Mammary epithelial cell (primary cell): Measurements from ENCODE around the gene TMEM135.

Experiments used
- CTCF ChIP-seq, 2 donors: IDR thresholded peaks in 1 of 2; conservative IDR thresholded peaks in 1 of 2; 2 replicates each; pipeline ENCODE4 v1.5.1; 2011 to 2012; ENCODE audit warnings: inconsistent platforms in 2 of 2, low read length in 2 of 2, mild to moderate bottlenecking in 2 of 2, control low read depth in 1 of 2, low read depth in 1 of 2; ENCODE audit not compliant: insufficient read depth in 1 of 2; ENCODE audit errors: extremely low read depth in 1 of 2
- EZH2 ChIP-seq: IDR thresholded peaks from 2 replicates; pipeline ENCODE4 v1.6.1; 2012; ENCODE audit warnings: low read length, inconsistent platforms, borderline replicate concordance

- TF ChIP-seq CTCF (conservative IDR thresholded peaks at IDR 0.05 in 1 of 2, IDR thresholded peaks at IDR 0.05 in 1 of 2; ENCODE audit: extremely low read depth in 1 of 2, insufficient read depth in 1 of 2, low read depth in 1 of 2, low read length in 2 of 2) (no peak), EZH2 (no peak)
Observed at GRCh38 chr11:87142594-87142993, 104.9 kb downstream of the TMEM135 start.
